Astrocyte of the spinal cord (primary cell): Measurements from ENCODE around the gene TTLL11.
A peak's percentile ranks its signal among the peaks of the same experiment; 100 is the strongest.

Experiments used
- DNase-seq: peaks from one replicate; pipeline ENCODE4 v3.0.0; 2011; ENCODE audit warnings: low read depth, low spot score
- H3K4me3 ChIP-seq: 2 replicates; pipeline ENCODE4 v1.5.1; 2011; ENCODE audit warnings: low read depth, mild to moderate bottlenecking, low read length, moderate library complexity
- CTCF ChIP-seq: IDR thresholded peaks from 2 replicates; pipeline ENCODE4 v1.5.1; 2012; ENCODE audit warnings: low read depth, mild to moderate bottlenecking, low read length, inconsistent platforms
- in situ Hi-C: cut with HindIII; loops from 2 replicates; pipeline ENCODE4 v1.10.0; 2017; ENCODE audit warnings: low sequenced_read_pairs

Gene TTLL11

DNA sequence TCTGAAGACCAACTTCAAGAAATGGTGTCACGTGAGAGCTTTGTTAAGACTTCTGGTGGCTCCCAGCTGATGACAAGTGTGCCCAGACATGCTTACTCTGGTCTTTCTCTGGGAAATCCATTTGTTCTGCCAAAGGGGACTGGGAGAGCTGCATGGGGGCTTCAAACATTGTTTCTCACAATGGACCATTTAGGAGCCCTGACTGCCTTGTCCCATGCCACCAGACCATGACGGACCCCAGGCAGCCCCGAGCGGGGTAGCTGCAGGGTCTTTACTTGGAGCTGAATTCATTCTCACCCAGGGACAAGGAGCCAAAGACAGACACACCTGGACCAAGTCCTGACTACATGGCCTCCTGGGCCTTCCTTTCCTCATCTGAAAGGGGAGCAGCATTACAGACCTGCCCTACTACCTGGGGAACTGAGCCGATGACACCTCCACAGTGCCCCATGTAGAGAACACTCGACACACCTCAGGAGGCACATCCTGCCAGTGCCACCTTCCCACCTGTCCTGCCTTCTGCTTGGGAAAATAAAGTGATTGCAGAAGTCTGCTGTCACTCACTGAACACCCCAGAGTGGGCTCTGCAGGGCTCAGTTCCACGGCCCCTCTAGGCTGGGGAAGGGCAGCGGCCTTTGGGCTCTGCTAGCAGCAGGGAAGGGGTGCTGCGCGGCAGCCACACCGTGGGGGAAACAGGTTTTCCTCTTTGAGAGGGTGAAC is 272.7 kb downstream of the TTLL11 start:
- H3K4me3 ChIP-seq: no peak overlapping the region
- DNase-seq: no peak
- TF ChIP-seq CTCF: no peak
- in situ Hi-C loops: no loop called here

DNA sequence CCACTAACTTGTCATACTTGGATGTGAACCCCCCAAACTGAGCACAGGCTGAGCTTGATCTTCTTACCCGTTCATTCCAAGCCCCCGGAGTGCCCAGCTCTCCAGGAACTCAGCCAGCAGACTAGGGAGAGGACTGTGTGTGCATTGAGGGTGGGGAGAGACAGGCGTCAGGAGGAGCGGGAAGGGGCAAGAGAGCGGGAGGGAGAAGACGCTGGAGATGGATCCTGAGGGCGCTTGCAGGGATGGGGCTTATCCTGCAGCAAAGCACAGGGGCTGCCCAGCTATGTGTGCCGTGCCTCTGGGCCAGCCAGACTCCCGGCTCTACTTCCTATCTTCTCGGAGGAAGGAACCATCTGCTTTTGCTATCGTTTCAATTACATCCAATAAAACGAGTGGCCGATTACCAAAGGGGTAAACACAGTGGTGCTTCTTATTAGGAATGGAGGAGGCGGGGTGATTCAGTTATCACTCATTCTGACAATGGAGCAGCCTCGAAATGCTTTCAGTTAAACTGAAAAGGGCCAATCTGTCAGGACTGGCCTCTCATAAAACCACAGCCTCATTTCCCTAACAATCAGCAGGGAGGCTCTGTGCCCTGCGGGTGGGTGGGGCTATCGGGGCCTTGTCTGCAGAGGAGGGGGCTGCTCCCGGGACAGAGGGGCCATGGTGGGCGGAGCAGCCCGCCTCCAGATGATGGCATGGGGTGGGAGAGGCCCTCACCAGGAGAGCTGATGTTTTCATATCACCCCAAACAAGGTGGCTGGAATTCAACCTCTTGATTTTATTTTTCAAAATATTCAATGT is 273.5 kb downstream of the TTLL11 start:
- TF ChIP-seq CTCF: no peak
- no peak overlapping the region for H3K4me3 ChIP-seq
- in situ Hi-C loops: no loop called here
- DNase-seq: peak; percentile 25

- in situ Hi-C loops: no loop called here
- no peak overlapping the region for H3K4me3 ChIP-seq
- no peak for TF ChIP-seq CTCF
- DNase-seq: no peak
These were observed 274.2 kb downstream of the TTLL11 start for GRCh38 chr9:121818841-121819427.

DNA sequence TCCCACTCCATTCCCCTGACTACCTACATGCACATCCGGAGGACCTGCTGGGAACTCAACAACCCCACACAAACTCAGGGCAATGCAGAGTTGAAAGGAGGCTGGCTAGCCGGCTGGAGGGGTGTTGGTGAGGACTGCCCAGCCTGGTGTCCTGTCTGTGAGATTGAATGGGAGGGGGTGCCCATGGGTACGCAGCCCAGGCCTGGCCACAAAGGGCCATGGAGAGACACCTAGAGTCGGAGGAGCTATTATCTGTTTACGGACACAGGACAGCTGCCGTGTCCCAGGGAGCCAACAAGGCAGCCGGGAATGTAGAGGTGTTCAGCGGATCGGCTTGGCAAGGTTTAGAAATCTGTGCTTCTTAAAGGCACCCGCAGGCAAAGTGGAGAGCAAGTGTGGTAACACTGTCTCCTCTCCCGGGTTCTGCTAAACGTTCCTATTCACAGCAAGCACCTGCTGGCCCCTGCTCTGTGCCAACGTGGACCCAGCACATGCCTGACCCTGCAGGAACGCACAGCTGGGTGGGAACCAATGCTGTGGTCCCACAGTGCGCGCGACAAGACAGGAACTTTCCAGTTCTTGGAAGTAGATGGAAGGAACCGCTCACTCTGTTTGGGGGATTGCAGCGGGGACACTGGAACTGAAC is 275.0 kb downstream of the TTLL11 start:
- no peak for DNase-seq
- in situ Hi-C loops: no loop called here
- H3K4me3 ChIP-seq: no peak overlapping the region
- TF ChIP-seq CTCF: no peak

GRCh38 chr9:121817476-121817875 is 275.6 kb downstream of the TTLL11 start:
- H3K4me3 ChIP-seq: no peak overlapping the region
- in situ Hi-C loops: no loop called here
- TF ChIP-seq CTCF: no peak
- DNase-seq: no peak

GRCh38 chr9:121816845-121817450 is 276.2 kb downstream of the TTLL11 start:
- no peak for DNase-seq
- TF ChIP-seq CTCF: no peak
- in situ Hi-C loops: no loop called here
- H3K4me3 ChIP-seq: no peak overlapping the region
